ENCODE measurements around the gene CLDN6. TPM values are rescaled to one million over a fixed set of nuclear protein-coding genes. Genes with fewer than 3 reads are reported as not detected.

CLDN6 gene
- total RNA-seq, 1 experiment from 2014 or later: 743 TPM

DNA sequence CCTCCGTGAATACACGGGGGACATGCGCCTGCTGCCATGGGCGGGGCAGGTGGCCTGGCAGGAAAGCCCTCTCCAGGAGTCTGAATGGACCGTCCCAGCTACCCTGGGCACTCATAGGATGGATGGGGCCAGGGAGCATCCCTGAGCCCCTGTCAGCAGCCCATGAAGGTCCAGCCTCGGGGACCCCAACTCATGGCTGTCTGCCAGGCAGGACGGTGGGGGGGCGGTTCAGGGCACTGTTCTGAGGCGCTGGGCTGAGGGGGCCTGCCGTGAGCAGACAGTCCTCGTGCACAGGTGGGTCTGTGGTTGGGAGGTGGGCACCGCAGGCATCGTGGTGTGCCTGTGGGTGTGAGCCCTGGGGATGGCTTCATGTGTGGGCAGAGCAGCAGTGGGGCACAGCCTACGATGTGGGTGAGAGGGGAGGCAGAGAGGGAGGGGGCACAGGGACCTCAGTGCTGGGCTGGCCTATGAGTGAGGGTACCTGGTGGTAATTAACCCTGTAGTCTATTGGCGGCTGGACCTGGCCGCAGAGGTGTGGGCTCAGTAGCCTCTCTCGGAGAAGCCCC, 31.3 kb downstream of the CLDN6 start:
- Histone ChIP-seq H2BK120ac (ENCODE audit: low read depth, low read length, poor library complexity, severe bottlenecking) (no peak overlapping the region), H3K18ac (ENCODE audit: insufficient read length, low read depth, low read length) (no peak overlapping the region), H3K27me3 (ENCODE audit: insufficient read depth, low read length) (no peaks in the 10 kb centered on the region), H4K91ac (ENCODE audit: insufficient read length, low read depth, low read length) (no peak overlapping the region), H3K27ac (ENCODE audit: insufficient read length, low read depth, low read length) (no peak overlapping the region), H3K79me2 (ENCODE audit: insufficient read depth, low read length) (no peaks in the 10 kb centered on the region), H3K9me3 (ENCODE audit: control insufficient read depth, low read depth, low read length) (no peaks in the 10 kb centered on the region), H3K23me2 (ENCODE audit: insufficient read length, low read depth, low read length, poor library complexity, severe bottlenecking) (no peaks in the 10 kb centered on the region), H2BK15ac (ENCODE audit: low read depth, low read length) (no peak overlapping the region), H3K56ac (ENCODE audit: insufficient read length, low read depth, low read length) (no peak overlapping the region), H2AFZ (ENCODE audit: low read length) (no peak overlapping the region), H3K23ac (ENCODE audit: insufficient read length, low read depth, low read length) (no peak overlapping the region), H3K4me1 (ENCODE audit: insufficient read depth, low read length) (no peaks in the 10 kb centered on the region; the same call in 1 of the 2 replicates), H4K8ac (replicated peaks; ENCODE audit: insufficient read length, low read depth, low read length) (no peak overlapping the region), H3K9ac (ENCODE audit: extremely low read depth, insufficient read length, low read length) (no peak overlapping the region), H2AK5ac (ENCODE audit: insufficient read length, low read length) (no peak overlapping the region), H3T11ph (ENCODE audit: low read length) (no peak overlapping the region), H2BK5ac (ENCODE audit: insufficient read length, low read length) (no peak overlapping the region), H4K20me1 (ENCODE audit: control insufficient read depth, insufficient read depth, insufficient read length) (no peaks in the 10 kb centered on the region), H2BK12ac (ENCODE audit: insufficient read length, low read depth, low read length) (no peak overlapping the region), H2BK20ac (ENCODE audit: low read depth, low read length, poor library complexity, severe bottlenecking) (no peak overlapping the region), H3K79me1 (ENCODE audit: insufficient read depth, low read depth, low read length, poor library complexity, severe bottlenecking) (no peaks in the 10 kb centered on the region), H3K14ac (ENCODE audit: insufficient read depth, low read length) (peak overlapping the region; percentile 63; the same call in 1 of the 2 replicates), H4K5ac (ENCODE audit: insufficient read length, low read depth, low read length) (no peak overlapping the region), H3K4ac (ENCODE audit: low read depth, low read length) (no peak overlapping the region), H3K4me2 (ENCODE audit: insufficient read depth, insufficient read length, low read length) (no peak overlapping the region)
- Mint-ChIP-seq H3K27ac (peak overlapping the region in 1 of 3 experiments; percentile 74; a peak in 1 of 7 replicates), H3K4me1 (peaks cover 23 to 52% of the 10 kb centered on the region in 2 experiments), H3K9me3 (no peaks in the 10 kb centered on the region), H3K4me3 (no peak overlapping the region), H3K36me3 (ENCODE audit: insufficient read depth in 1 of 3, low read depth in 3 of 3) (no peaks in the 10 kb centered on the region), H3K27me3 (ENCODE audit: low read depth) (peaks cover 10% of the 10 kb centered on the region)
- no peak for DNase-seq
- TF ChIP-seq, protein P1, sequence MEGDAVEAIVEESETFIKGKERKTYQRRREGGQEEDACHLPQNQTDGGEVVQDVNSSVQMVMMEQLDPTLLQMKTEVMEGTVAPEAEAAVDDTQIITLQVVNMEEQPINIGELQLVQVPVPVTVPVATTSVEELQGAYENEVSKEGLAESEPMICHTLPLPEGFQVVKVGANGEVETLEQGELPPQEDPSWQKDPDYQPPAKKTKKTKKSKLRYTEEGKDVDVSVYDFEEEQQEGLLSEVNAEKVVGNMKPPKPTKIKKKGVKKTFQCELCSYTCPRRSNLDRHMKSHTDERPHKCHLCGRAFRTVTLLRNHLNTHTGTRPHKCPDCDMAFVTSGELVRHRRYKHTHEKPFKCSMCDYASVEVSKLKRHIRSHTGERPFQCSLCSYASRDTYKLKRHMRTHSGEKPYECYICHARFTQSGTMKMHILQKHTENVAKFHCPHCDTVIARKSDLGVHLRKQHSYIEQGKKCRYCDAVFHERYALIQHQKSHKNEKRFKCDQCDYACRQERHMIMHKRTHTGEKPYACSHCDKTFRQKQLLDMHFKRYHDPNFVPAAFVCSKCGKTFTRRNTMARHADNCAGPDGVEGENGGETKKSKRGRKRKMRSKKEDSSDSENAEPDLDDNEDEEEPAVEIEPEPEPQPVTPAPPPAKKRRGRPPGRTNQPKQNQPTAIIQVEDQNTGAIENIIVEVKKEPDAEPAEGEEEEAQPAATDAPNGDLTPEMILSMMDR (conservative IDR thresholded peaks at IDR 0.05): no peak
- WGBS (ENCODE audit: extremely low coverage, insufficient read length, low lambda C conversion rate): no CpG with 5 or more reads among the region's 17 CpGs

All from H9 (cell line).